Femur (tissue), 1 donor: Measurements from ENCODE around the gene AK6.
A peak's percentile ranks its signal among the peaks of the same experiment; 100 is the strongest.
"Not testable (repeated sequence)": the region's sequence is repeated elsewhere in the genome, so short reads cannot be mapped to it uniquely, and the experiment has no call there.

ENCODE experiments used
- DNase-seq: peaks from one replicate; pipeline ENCODE4 v3.0.0-alpha.2; 2017

AK6 gene

DNA sequence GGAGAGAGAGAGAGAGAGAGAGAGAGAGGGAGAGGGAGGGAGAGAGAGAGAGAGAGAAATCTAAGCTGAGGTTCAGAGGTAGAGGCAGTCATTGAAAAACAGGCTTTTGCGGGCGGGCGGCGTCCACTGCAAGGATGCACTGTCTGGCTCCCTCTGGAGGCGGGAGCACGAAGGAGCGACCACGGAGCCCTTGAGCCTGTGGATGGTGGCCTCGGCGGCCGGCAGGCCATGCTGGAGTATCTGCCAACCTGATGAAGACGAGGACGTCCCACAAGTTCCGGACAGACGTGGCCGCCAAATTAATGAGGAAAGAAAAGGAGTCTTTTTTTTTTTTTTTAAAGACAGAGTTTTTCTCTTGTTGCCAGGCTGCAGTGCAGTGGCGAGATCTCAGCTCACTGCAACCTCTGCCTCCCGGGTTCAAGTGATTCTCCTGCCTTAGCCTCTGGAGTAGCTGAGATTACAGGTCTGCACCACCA is 34.5 kb downstream of the AK6 start:
- peak; percentile 85 for DNase-seq

DNA sequence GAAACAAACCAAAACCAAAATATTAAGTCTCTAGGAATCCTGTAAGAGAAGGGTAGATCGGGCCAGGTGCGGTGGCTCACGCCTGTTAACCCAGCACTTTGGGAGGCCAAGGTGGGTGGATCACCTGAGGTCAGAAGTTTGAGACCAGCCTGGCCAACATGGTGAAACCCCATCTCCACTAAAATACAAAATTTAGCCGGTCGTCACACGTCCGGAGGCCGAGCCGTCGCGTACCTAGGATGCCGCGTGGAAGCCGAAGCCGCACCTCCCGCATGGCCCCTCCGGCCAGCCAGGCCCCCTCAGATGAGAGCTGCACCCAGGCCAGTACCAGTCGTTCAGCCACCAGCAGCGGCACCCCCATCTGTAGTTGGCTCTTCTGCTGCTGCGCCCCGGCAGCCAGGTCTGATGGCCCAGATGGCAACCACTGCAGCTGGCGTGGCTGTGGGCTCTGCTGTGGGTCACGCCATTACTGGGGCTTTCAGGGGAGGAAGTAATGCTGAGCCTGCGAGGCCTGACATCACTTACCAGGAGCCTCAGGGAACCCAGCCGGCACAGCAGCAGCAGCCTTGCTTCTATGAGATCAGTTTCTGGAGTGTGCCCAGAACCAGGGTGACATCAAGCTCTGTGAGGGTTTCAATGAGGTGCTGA is 35.5 kb downstream of the AK6 start:
- DNase-seq: not testable (repeated sequence)

GRCh38 chr5:69331528-69332445 is 37.5 kb downstream of the AK6 start:
- DNase-seq: no peak

- no peak for DNase-seq
These were observed 39.3 kb downstream of the AK6 start for GRCh38 chr5:69329905-69330489.

DNA sequence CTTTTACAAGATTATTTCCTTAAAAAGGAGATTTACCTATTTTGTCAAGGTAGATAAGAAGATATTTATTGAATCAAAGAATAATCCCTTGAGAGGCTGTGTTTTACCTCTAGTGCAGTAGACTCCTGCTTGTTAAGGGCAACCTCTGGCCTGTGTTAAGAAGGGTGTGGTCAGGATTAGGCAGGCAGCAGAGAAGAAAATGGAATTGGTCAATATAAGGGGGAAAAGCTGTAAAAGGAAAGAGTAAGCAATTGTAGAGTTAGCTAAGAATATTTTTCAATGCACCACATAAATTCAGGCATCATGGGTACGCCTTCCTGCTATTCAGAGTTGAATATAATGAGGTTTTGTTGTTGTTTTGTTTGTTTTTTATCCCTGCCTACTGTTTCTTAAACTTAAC is 43.0 kb downstream of the AK6 start:
- DNase-seq: no peak

DNA sequence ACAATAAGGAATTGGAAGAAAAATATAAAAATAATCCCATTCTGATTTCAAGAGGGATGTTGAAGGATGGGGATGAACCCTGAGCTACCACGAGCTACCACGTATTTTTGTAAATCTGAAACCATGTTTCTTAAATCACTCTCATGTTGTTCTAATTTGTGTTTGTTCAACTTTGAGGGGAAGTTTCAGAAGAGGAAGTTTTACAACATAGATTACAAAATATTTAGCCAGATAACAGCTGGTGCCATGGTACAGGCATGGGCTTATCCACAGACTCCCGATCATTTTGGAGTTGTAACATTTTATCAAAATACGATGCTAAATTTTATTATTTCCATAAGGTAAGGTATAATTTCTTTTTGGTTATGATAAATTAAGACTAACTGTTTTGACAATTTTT is 51.9 kb downstream of the AK6 start:
- DNase-seq: no peak

DNA sequence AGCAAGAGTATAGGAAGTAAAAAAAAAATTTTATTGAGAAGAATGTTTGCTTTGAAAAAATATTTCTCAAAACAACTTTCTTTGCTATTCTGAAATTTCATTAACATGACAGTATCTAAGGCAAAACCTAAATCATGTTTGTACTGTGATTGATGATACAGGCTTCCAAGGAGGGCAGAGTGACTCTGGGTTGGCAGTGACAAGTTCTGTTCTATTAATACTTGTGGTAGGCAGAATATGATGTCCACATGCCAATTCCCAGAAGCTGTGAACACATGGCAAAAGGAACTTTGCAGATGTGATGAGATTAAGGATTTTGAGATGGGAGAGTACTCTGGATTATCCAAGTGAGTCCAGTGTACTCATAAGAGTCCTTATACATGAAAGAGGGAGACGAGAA is 53.3 kb downstream of the AK6 start:
- DNase-seq: no peak

GRCh38 chr5:69313428-69313827 is 55.9 kb downstream of the AK6 start:
- no peak for DNase-seq

DNA sequence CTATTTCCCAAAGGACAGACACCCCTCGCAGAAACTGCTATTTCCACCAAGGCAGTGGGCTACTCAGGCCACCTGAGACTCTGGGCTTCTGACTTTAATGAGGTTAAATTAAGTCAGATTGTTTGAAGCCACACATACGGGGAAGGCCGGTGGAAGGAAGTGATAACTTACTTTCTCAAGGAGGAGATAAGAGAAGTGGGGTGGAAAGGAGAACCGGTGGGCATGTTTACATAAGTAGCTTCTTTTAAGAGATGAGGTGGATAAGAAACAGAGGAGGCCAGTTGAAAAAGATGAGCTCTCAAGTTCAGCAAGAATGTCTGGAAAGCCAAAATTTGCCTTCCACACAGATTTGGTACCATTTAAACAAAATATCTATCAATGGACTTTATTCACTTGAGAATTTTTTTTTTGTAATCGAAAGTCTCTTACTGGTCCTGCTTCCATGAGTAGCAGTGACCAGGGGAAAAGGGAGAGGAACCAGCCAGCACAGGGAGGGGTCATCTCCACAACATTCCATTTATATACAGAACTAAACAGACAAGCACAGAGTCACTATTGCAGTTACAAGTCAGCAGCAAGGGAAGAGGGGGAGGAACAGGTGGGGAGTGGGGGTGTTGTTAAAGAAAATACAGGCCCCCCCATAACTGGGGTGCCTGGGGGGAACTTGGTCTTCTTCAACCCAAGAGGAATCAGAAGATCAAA is 56.7 kb downstream of the AK6 start:
- no peak for DNase-seq

- no peak for DNase-seq
These were observed 59.9 kb downstream of the AK6 start for GRCh38 chr5:69309380-69309779.

- no peak for DNase-seq
These were observed 61.2 kb downstream of the AK6 start for GRCh38 chr5:69308046-69308553.

DNA sequence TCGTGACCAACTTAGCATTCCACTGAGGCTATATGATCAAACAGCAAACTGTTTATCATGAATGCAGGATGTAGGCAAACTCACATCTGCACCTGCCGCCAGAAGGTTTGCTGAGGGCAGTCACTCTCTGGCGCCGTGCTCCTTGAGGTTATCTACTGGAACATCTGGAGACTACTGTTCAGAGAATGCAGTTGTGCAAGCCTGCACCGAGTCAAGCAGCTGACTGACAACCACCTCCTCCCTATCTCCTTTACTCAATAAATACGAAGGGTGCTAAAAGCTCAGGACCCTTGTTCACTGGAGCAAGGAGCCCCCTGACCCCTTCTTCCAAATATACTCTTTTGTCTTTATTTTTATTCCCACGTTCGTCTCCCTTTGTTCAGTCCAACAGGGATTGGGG is 63.8 kb downstream of the AK6 start:
- DNase-seq: no peak
